Omental fat pad (tissue), 4 donors: ENCODE results near the gene KLHDC3. TPM values are rescaled to one million over a fixed set of nuclear protein-coding genes. Genes with fewer than 3 reads are reported as not detected.

Experiments
- ATAC-seq: fragments of 150-250 bp; one replicate; pipeline ENCODE4 v1.9.1; 2016; ENCODE audit warnings: mild to moderate bottlenecking, moderate library complexity; ENCODE audit not compliant: low FRiP score
- DNase-seq: peaks from one replicate; pipeline ENCODE4 v3.0.0-alpha.2; 2019; ENCODE audit warnings: low spot score
- CTCF ChIP-seq, 3 donors: fragments of 450-650 bp; IDR thresholded peaks; one replicate each; pipeline ENCODE4 v1.5.1; 2016 to 2017; ENCODE audit warnings: antibody characterized with exemption in 3 of 3, mild to moderate bottlenecking in 3 of 3, moderate library complexity in 2 of 3
- total RNA-seq, 4 donors: library from RNA; depleted of rRNA; stranded (reverse); fragments of >200 nt; gene quantifications; one replicate each; pipeline ENCODE4 v1.1.0, GENCODE V29; 2016

Gene KLHDC3
- total RNA-seq, result 100 to 1,000 TPM in 1 of 4 donors, 10 to 100 TPM in 3; 58.0 to 106 (median 95.0) TPM

GRCh38 chr6:43013843-43014433 lies at the start of gene KLHDC3, which contains the start of gene MEA1:
Gene KLHDC3, plus strand, starts transcription at chr6:43014249. Its CDS starts 2,944 bp downstream, at chr6:43017193.
Gene MEA1, minus strand, starts transcription at chr6:43013946. Its CDS starts 133 bp downstream, at chr6:43013813.
- peak; percentile 99 for ATAC-seq
- no peak for TF ChIP-seq CTCF (IDR thresholded peaks at IDR 0.05)
- peak; percentile 93 for DNase-seq

GRCh38 chr6:42966571-42966970 lies 47.5 kb upstream of the KLHDC3 start:
- ATAC-seq (no peak), DNase-seq (no peak)
- no peak for TF ChIP-seq CTCF (IDR thresholded peaks at IDR 0.05)

GRCh38 chr6:42967228-42967627 lies 46.8 kb upstream of the KLHDC3 start:
- DNase-seq (no peak), ATAC-seq (no peak)
- no peak for TF ChIP-seq CTCF (IDR thresholded peaks at IDR 0.05)

GRCh38 chr6:42968126-42968701 lies 45.8 kb upstream of the KLHDC3 start:
- no peak for DNase-seq
- TF ChIP-seq CTCF (IDR thresholded peaks at IDR 0.05), result no peak
- ATAC-seq, result no peak

- no peak for DNase-seq
- no peak for TF ChIP-seq CTCF (IDR thresholded peaks at IDR 0.05)
- ATAC-seq, result no peak
Observed at GRCh38 chr6:42968783-42969182, 45.3 kb upstream of the KLHDC3 start.

- TF ChIP-seq CTCF (IDR thresholded peaks at IDR 0.05), result no peak
- DNase-seq (no peak), ATAC-seq (no peak)
Observed at GRCh38 chr6:42969431-42969830, 44.6 kb upstream of the KLHDC3 start.

GRCh38 chr6:42969934-42970333 lies 44.1 kb upstream of the KLHDC3 start:
- TF ChIP-seq CTCF (IDR thresholded peaks at IDR 0.05), result no peak
- no peak for DNase-seq
- ATAC-seq, result no peak
